ENCODE data around the gene PDPK1. TPM values are rescaled to one million over a fixed set of nuclear protein-coding genes. Genes with fewer than 3 reads are reported as not detected.

PDPK1 gene
- total RNA-seq, 5 donors from 2014 or later (not counting 1 experiment from before 2014, with no cell fraction given): 49.8 to 68.4 (median 67.3) TPM

- Mint-ChIP-seq H3K4me1 (no peaks in the 10 kb centered on the region), H3K4me3 (no peak overlapping the region), H3K27ac (no peak overlapping the region), H3K36me3 (peaks cover 9% of the 10 kb centered on the region), H3K27me3 (no peaks in the 10 kb centered on the region), H3K9me3 (no peaks in the 10 kb centered on the region)
- Histone ChIP-seq H3K27me3 (replicated peaks in 1 of 2; ENCODE audit: control insufficient read depth in 2 of 2, extremely low read depth in 1 of 2, insufficient read depth in 2 of 2, low read length in 1 of 2) (no peaks in the 10 kb centered on the region), H3K27ac (ENCODE audit: low read length) (no peak overlapping the region), H3K4me1 (ENCODE audit: control insufficient read depth in 1 of 2, extremely low read depth in 1 of 2, insufficient read depth in 2 of 2, low read length in 2 of 2) (peaks cover 0 to 9% of the 10 kb centered on the region in 2 experiments), H3K36me3 (ENCODE audit: control insufficient read depth in 2 of 2, extremely low read depth in 1 of 2, insufficient read depth in 1 of 2, low read length in 1 of 2) (peaks cover 9 to 11% of the 10 kb centered on the region in 2 donors), H3K4me3 (ENCODE audit: control insufficient read depth in 1 of 2, extremely low read depth in 1 of 2, low read length in 1 of 2) (no peak overlapping the region), H3K9me3 (no peaks in the 10 kb centered on the region)
- ChIA-PET POLR2A (no interaction called here), CTCF (no interaction called here)
- WGBS (ENCODE audit: insufficient coverage): 88% methylated on average over 24 of the region's 29 CpGs
- ATAC-seq (replicated peaks in 1 of 4) (no peak), DNase-seq (no peak)
Measured at GRCh38 chr16:2499890-2500429, 37.9 kb upstream of the PDPK1 start.

- Mint-ChIP-seq H3K4me1 (no peaks in the 10 kb centered on the region), H3K36me3 (peaks cover 9% of the 10 kb centered on the region), H3K27ac (no peak overlapping the region), H3K4me3 (no peak overlapping the region), H3K9me3 (no peaks in the 10 kb centered on the region), H3K27me3 (no peaks in the 10 kb centered on the region)
- ChIA-PET CTCF (no interaction called here), POLR2A (interaction anchor here in 1 of 2 donors (0.8 kb wide), 1 partner anchor 306 kb away, joined by 3 read pairs; no protein-coding TSS in a partner anchor)
- Histone ChIP-seq H3K4me1 (ENCODE audit: control insufficient read depth in 1 of 2, extremely low read depth in 1 of 2, insufficient read depth in 2 of 2, low read length in 2 of 2) (peaks cover 0 to 9% of the 10 kb centered on the region in 2 experiments), H3K27ac (ENCODE audit: low read length) (no peak overlapping the region), H3K27me3 (replicated peaks in 1 of 2; ENCODE audit: control insufficient read depth in 2 of 2, extremely low read depth in 1 of 2, insufficient read depth in 2 of 2, low read length in 1 of 2) (no peaks in the 10 kb centered on the region), H3K9me3 (no peaks in the 10 kb centered on the region), H3K36me3 (ENCODE audit: control insufficient read depth in 2 of 2, extremely low read depth in 1 of 2, insufficient read depth in 1 of 2, low read length in 1 of 2) (peaks cover 9 to 11% of the 10 kb centered on the region in 2 donors), H3K4me3 (ENCODE audit: control insufficient read depth in 1 of 2, extremely low read depth in 1 of 2, low read length in 1 of 2) (no peak overlapping the region)
- DNase-seq (no peak), ATAC-seq (replicated peaks in 1 of 4) (no peak)
- WGBS (ENCODE audit: insufficient coverage): 92% methylated on average over 16 of the region's 20 CpGs
Measured at GRCh38 chr16:2500430-2500917, 37.3 kb upstream of the PDPK1 start.

GRCh38 chr16:2500918-2501750 is 36.7 kb upstream of the PDPK1 start:
- H3K4me1 ChIP-seq (ENCODE audit: control insufficient read depth in 1 of 2, extremely low read depth in 1 of 2, insufficient read depth in 2 of 2, low read length in 2 of 2): peaks cover 0 to 9% of the 10 kb centered on the region in 2 experiments
- no peaks in the 10 kb centered on the region for H3K9me3 Mint-ChIP-seq
- no peak overlapping the region for H3K4me3 ChIP-seq (ENCODE audit: control insufficient read depth in 1 of 2, extremely low read depth in 1 of 2, low read length in 1 of 2)
- H3K9me3 ChIP-seq: no peaks in the 10 kb centered on the region
- no peak overlapping the region for H3K27ac Mint-ChIP-seq
- H3K27me3 Mint-ChIP-seq: no peaks in the 10 kb centered on the region
- ATAC-seq (replicated peaks in 1 of 4) (peak; percentile 90 to 98 (median 94)), DNase-seq (peak; percentile 45 to 89 (median 72))
- POLR2A ChIA-PET: interaction anchor here in 1 of 2 donors (0.8 kb wide), 1 partner anchor 306 kb away, joined by 3 read pairs; no protein-coding TSS in a partner anchor
- peaks cover 9% of the 10 kb centered on the region for H3K36me3 Mint-ChIP-seq
- CTCF ChIA-PET: interaction anchor here (0.7 to 1.1 kb wide), 2 partner anchors 98 to 306 kb away, joined by 4 to 5 read pairs; no protein-coding TSS in a partner anchor
- no peaks in the 10 kb centered on the region for H3K4me1 Mint-ChIP-seq
- peaks cover 7 to 10% of the 10 kb centered on the region in 2 donors for H3K36me3 ChIP-seq (ENCODE audit: control insufficient read depth in 2 of 2, extremely low read depth in 1 of 2, insufficient read depth in 1 of 2, low read length in 1 of 2)
- no peak overlapping the region for H3K4me3 Mint-ChIP-seq
- H3K27ac ChIP-seq (ENCODE audit: low read length): no peak overlapping the region
- WGBS (ENCODE audit: insufficient coverage): 49% methylated on average over 19 of the region's 23 CpGs
- no peaks in the 10 kb centered on the region for H3K27me3 ChIP-seq (replicated peaks in 1 of 2; ENCODE audit: control insufficient read depth in 2 of 2, extremely low read depth in 1 of 2, insufficient read depth in 2 of 2, low read length in 1 of 2)

GRCh38 chr16:2501946-2502895 is 35.6 kb upstream of the PDPK1 start:
- POLR2A ChIA-PET: no interaction called here
- Mint-ChIP-seq H3K27ac (no peak overlapping the region), H3K4me1 (peaks cover 0 to 2% (median 0%) of the 10 kb centered on the region in 3 donors)

GRCh38 chr16:2505695-2506094 is 32.1 kb upstream of the PDPK1 start:
- H3K36me3 ChIP-seq (ENCODE audit: control insufficient read depth in 2 of 2, extremely low read depth in 1 of 2, insufficient read depth in 1 of 2, low read length in 1 of 2): no peaks in the 10 kb centered on the region
- H3K27me3 ChIP-seq (replicated peaks in 1 of 2; ENCODE audit: control insufficient read depth in 2 of 2, extremely low read depth in 1 of 2, insufficient read depth in 2 of 2, low read length in 1 of 2): no peaks in the 10 kb centered on the region
- no peak for ATAC-seq (replicated peaks in 1 of 4)
- no peak for DNase-seq
- CTCF ChIA-PET: no interaction called here
- peaks cover 0 to 10% (median 2%) of the 10 kb centered on the region in 3 donors for H3K4me1 Mint-ChIP-seq
- no peaks in the 10 kb centered on the region for H3K9me3 Mint-ChIP-seq
- no peak overlapping the region for H3K27ac ChIP-seq (ENCODE audit: low read length)
- H3K27me3 Mint-ChIP-seq: no peaks in the 10 kb centered on the region
- H3K27ac Mint-ChIP-seq: no peak overlapping the region
- no peak overlapping the region for H3K4me3 ChIP-seq (ENCODE audit: control insufficient read depth in 1 of 2, extremely low read depth in 1 of 2, low read length in 1 of 2)
- no peak overlapping the region for H3K4me3 Mint-ChIP-seq
- peaks cover 0 to 9% of the 10 kb centered on the region in 2 experiments for H3K4me1 ChIP-seq (ENCODE audit: control insufficient read depth in 1 of 2, extremely low read depth in 1 of 2, insufficient read depth in 2 of 2, low read length in 2 of 2)
- POLR2A ChIA-PET: no interaction called here
- no peaks in the 10 kb centered on the region for H3K36me3 Mint-ChIP-seq
- no peaks in the 10 kb centered on the region for H3K9me3 ChIP-seq
- WGBS (ENCODE audit: insufficient coverage): 95% methylated on average over 10 of the region's 14 CpGs

More at GRCh38 chr16:2501946-2502895, 35.6 kb upstream of the PDPK1 start:
- H3K4me3 Mint-ChIP-seq: no peak overlapping the region
- Histone ChIP-seq H3K4me1 (ENCODE audit: control insufficient read depth in 1 of 2, extremely low read depth in 1 of 2, insufficient read depth in 2 of 2, low read length in 2 of 2) (peaks cover 0 to 9% of the 10 kb centered on the region in 2 experiments), H3K36me3 (ENCODE audit: control insufficient read depth in 2 of 2, extremely low read depth in 1 of 2, insufficient read depth in 1 of 2, low read length in 1 of 2) (peaks cover 2 to 7% of the 10 kb centered on the region in 2 donors), H3K9me3 (no peaks in the 10 kb centered on the region), H3K27ac (ENCODE audit: low read length) (no peak overlapping the region), H3K27me3 (replicated peaks in 1 of 2; ENCODE audit: control insufficient read depth in 2 of 2, extremely low read depth in 1 of 2, insufficient read depth in 2 of 2, low read length in 1 of 2) (no peaks in the 10 kb centered on the region), H3K4me3 (ENCODE audit: control insufficient read depth in 1 of 2, extremely low read depth in 1 of 2, low read length in 1 of 2) (no peak overlapping the region)
- DNase-seq: no peak
- H3K9me3 Mint-ChIP-seq: no peaks in the 10 kb centered on the region
- peaks cover 6% of the 10 kb centered on the region for H3K36me3 Mint-ChIP-seq
- ATAC-seq (replicated peaks in 1 of 4): no peak
- H3K27me3 Mint-ChIP-seq: no peaks in the 10 kb centered on the region
- CTCF ChIA-PET: interaction anchor here (0.5 to 1.1 kb wide), 3 partner anchors 99 to 309 kb away, joined by 3 to 5 read pairs (median 4); no protein-coding TSS in a partner anchor
- 89% methylated on average over 16 of the region's 18 CpGs for WGBS (ENCODE audit: insufficient coverage)

Measured in T-cell (primary cell).